Gastroesophageal sphincter (tissue), 4 donors: ENCODE data around the gene SLC25A40. TPM values are rescaled to one million over a fixed set of nuclear protein-coding genes. Genes with fewer than 3 reads are reported as not detected.

ENCODE experiments used
- ATAC-seq: fragments of 150-250 bp; one replicate; pipeline ENCODE4 v1.9.1; 2016; ENCODE audit warnings: mild to moderate bottlenecking, moderate library complexity
- H3K27ac ChIP-seq, 4 donors: fragments of 200-600 bp; sonication (generic) in 3 of 4; 1 replicate in 3 of 4; 2 replicates in 1 of 4; pipeline ENCODE4 v1.5.1; 2016 to 2019
- H3K27me3 ChIP-seq: fragments of 200-600 bp; sonication (generic); one replicate; pipeline ENCODE4 v1.5.1; 2019
- H3K36me3 ChIP-seq, 2 donors: fragments of 200-600 bp; sonication (generic); one replicate each; pipeline ENCODE4 v1.5.1; 2019; ENCODE audit warnings: control low read depth in 1 of 2
- H3K4me1 ChIP-seq, 3 donors: fragments of 200-600 bp; sonication (generic); 1 replicate in 2 of 3; 2 replicates in 1 of 3; pipeline ENCODE4 v1.5.1; 2016 to 2019; ENCODE audit warnings: control low read depth in 2 of 3
- H3K4me3 ChIP-seq, 2 donors: fragments of 200-600 bp; sonication (generic); one replicate each; pipeline ENCODE4 v1.5.1; 2019; ENCODE audit warnings: mild to moderate bottlenecking in 1 of 2, moderate library complexity in 1 of 2
- H3K9me3 ChIP-seq, 3 donors: fragments of 200-600 bp; sonication (generic); one replicate each; pipeline ENCODE4 v1.5.1; 2017 to 2019; ENCODE audit warnings: control low read depth in 2 of 3
- EP300 ChIP-seq: sonication (generic); formaldehyde crosslinking; IDR thresholded peaks from one replicate; pipeline ENCODE4 v1.6.1; 2017; ENCODE audit warnings: antibody characterized with exemption, mild to moderate bottlenecking
- POLR2A ChIP-seq, 2 donors: fragments of 450-650 bp; IDR thresholded peaks; one replicate each; pipeline ENCODE4 v1.6.1; 2017; ENCODE audit warnings: antibody characterized with exemption in 2 of 2, mild to moderate bottlenecking in 2 of 2, moderate library complexity in 1 of 2
- POLR2AphosphoS5 ChIP-seq: sonication (generic); formaldehyde crosslinking; IDR thresholded peaks from one replicate; pipeline ENCODE4 v1.6.1; 2017; ENCODE audit warnings: antibody characterized with exemption
- WGBS, 2 donors: methylation state at CpG; one replicate each; pipeline ENCODE4 v1.1.5; 2018; ENCODE audit warnings: low coverage in 1 of 2; 5-methylcytosine and 5-hydroxymethylcytosine counted together
- total RNA-seq, 4 donors: library from RNA; depleted of rRNA; stranded (reverse); fragments of >200 nt; gene quantifications; one replicate each; pipeline ENCODE4 v1.1.0, GENCODE V29; 2016
- TF ChIP-seq, protein P1 (sequence below), 4 experiments: fragments of 200-600 bp in 2 of 4; fragments of 450-650 bp in 2 of 4; sonication (generic) in 1 of 4; IDR thresholded peaks; one replicate each; pipeline ENCODE4 v1.5.1; 2017 to 2019; ENCODE audit warnings: antibody characterized with exemption in 4 of 4, mild to moderate bottlenecking in 2 of 4, moderate library complexity in 2 of 4

SLC25A40 gene
- total RNA-seq, 4 donors from 2014 or later = 7.8 to 14.0 (median 9.5) TPM

DNA sequence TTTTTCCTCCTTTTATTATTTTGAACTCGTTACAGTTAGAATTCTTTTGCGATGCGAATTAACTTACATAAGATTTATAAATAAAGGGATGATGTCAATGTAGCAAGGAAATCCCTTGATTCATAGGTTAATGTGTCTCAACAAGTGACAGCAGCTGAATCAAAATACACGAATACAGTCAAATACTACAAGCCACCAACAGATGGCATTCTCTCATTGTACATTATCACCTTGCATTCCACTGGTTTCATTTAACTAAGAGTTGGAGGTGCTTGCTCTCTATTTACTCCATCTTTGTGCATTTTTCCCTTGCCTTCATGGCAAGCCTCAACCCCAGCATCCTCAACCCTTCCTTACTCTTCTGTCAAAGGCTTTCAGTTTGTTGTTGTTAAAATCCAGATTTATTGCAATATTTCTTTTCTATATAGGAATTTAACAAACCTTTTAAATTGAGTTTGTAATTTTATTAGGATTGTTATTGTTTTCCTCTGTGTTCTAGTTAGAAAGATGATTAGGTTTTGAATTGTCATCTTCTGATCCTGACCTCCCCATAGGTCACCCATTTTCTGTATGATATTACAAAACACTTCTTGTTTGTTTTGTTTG, 78.3 kb downstream of the SLC25A40 start:
- WGBS, 2 donors = 1 to 2% methylated on average over 4 of the region's 4 CpGs
- H3K27ac ChIP-seq = no peak overlapping the region
- H3K36me3 ChIP-seq = no peaks in the 10 kb centered on the region
- no peaks in the 10 kb centered on the region for H3K27me3 ChIP-seq
- peaks cover 0 to 15% (median 0%) of the 10 kb centered on the region in 3 donors for H3K9me3 ChIP-seq
- no peak for ATAC-seq
- no peak for TF ChIP-seq EP300
- TF ChIP-seq POLR2AphosphoS5 = no peak
- TF ChIP-seq, protein P1, sequence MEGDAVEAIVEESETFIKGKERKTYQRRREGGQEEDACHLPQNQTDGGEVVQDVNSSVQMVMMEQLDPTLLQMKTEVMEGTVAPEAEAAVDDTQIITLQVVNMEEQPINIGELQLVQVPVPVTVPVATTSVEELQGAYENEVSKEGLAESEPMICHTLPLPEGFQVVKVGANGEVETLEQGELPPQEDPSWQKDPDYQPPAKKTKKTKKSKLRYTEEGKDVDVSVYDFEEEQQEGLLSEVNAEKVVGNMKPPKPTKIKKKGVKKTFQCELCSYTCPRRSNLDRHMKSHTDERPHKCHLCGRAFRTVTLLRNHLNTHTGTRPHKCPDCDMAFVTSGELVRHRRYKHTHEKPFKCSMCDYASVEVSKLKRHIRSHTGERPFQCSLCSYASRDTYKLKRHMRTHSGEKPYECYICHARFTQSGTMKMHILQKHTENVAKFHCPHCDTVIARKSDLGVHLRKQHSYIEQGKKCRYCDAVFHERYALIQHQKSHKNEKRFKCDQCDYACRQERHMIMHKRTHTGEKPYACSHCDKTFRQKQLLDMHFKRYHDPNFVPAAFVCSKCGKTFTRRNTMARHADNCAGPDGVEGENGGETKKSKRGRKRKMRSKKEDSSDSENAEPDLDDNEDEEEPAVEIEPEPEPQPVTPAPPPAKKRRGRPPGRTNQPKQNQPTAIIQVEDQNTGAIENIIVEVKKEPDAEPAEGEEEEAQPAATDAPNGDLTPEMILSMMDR (IDR thresholded peaks at IDR 0.05) = peak in 3 of 4 experiments; percentile 46 to 54 (median 49)
- no peak overlapping the region for H3K4me3 ChIP-seq
- H3K4me1 ChIP-seq = no peaks in the 10 kb centered on the region

DNA sequence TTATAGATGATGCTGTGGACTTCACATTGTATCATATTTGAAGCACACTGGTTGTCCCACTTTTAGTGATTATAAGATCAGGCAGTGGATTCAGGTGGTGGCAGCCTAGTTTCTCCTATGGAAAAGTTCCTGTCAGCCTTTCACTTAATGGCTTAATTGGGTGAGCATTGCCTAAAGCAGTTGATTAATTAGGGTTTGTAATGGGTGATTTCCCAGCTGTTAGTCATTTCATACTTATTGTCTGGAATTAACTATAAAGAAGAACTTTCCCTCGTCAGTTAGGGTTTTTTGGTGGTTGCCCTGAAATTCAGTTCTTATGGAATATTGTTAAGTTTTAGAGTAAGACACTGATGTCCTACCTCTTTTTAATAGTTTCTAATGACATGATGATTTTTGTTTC, 78.8 kb downstream of the SLC25A40 start:
- Histone ChIP-seq H3K36me3 (no peaks in the 10 kb centered on the region), H3K4me3 (no peak overlapping the region)
- 14 to 31% methylated on average over 1 of the region's 1 CpG for WGBS, 2 donors

DNA sequence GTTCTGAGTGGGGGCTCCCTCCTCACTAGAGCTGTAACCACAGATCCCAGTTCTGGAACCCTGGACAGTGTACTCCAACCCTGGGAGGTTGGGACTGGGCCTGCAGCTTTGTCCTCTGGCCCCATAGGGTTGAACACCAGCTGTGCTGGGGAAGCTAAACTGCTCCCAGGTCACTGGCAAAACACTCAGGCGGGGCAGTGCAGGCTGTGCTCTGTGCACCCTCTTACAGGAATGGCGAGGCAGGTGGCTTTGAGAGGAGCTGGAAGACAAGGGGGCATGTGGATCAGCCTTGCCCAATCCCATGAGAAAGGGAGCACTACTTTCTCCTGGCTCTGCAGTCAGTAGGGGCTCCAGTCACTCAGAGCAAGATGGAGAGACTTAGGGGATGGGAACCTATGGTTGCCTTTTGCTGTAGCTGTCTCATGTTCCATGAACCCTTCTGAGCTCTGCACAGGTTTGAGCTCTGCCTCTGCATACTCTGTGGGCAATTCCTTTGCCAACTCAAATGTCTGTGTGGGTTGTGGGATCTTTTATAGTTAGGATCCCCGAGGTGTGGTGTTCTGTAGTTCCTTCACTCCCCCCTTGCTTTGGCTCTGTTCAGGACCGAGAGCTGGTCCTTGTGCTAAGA, 90.7 kb downstream of the SLC25A40 start:
- no peaks in the 10 kb centered on the region for H3K4me1 ChIP-seq
- TF ChIP-seq, protein P1 (IDR thresholded peaks at IDR 0.05) = no peak
- no peak for TF ChIP-seq EP300
- TF ChIP-seq POLR2A (IDR thresholded peaks at IDR 0.05) = no peak
- TF ChIP-seq POLR2AphosphoS5 = no peak
- no peak for ATAC-seq
- no peaks in the 10 kb centered on the region for H3K27me3 ChIP-seq
- H3K27ac ChIP-seq = no peak overlapping the region
- no peak overlapping the region for H3K4me3 ChIP-seq
- 66 to 83% methylated on average over 2 of the region's 4 CpGs for WGBS, 2 donors
- H3K36me3 ChIP-seq = no peaks in the 10 kb centered on the region
- no peaks in the 10 kb centered on the region for H3K9me3 ChIP-seq

More for the DNA sequence above, 78.8 kb downstream of the SLC25A40 start:
- TF ChIP-seq POLR2AphosphoS5 = no peak
- TF ChIP-seq POLR2A (IDR thresholded peaks at IDR 0.05) = no peak
- TF ChIP-seq EP300 = no peak
- TF ChIP-seq, protein P1 (IDR thresholded peaks at IDR 0.05) = no peak
- no peak for ATAC-seq
- no peak overlapping the region for H3K27ac ChIP-seq
- H3K4me1 ChIP-seq = no peaks in the 10 kb centered on the region
- H3K27me3 ChIP-seq = no peaks in the 10 kb centered on the region
- H3K9me3 ChIP-seq = peaks cover 0 to 15% (median 0%) of the 10 kb centered on the region in 3 donors

DNA sequence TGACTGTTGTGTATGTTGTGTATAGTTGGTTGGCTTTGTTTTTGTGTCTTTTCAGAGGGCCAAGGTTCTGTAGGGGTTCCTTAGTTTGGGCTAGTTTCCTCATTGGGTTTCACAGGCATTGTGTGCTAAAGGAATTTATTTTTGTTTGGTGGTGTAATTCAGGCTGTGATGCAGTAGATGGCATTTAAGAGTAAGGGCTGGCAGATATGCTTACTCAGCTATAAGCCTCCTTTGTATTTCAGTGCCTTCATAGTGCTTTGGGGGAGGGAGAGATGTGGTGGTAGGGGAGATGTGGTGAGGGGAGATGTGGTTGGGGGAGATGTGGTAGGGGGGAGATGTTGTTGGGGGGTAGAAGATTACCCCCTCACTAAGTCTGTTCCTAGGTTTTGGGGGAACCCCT, 91.7 kb downstream of the SLC25A40 start:
- Histone ChIP-seq H3K9me3 (peaks cover 0 to 5% (median 0%) of the 10 kb centered on the region in 3 donors), H3K4me1 (no peaks in the 10 kb centered on the region), H3K27ac (no peak overlapping the region), H3K27me3 (no peaks in the 10 kb centered on the region), H3K4me3 (no peak overlapping the region), H3K36me3 (no peaks in the 10 kb centered on the region)
- no peak for TF ChIP-seq POLR2AphosphoS5
- no peak for TF ChIP-seq POLR2A (IDR thresholded peaks at IDR 0.05)
- TF ChIP-seq EP300 = no peak
- TF ChIP-seq, protein P1 (IDR thresholded peaks at IDR 0.05) = no peak
- ATAC-seq = no peak

Other genes starting within 250 kb of the SLC25A40 start
- 1 to 10 TPM; 1.7 to 5.3 (median 3.2) TPM for gene RUNDC3B, start 248.0 kb downstream of the SLC25A40 start, total RNA-seq
- 1 to 10 TPM; 3.1 to 7.6 (median 6.7) TPM for gene DBF4, start 133 bp upstream of the SLC25A40 start, total RNA-seq
- 1 to 10 TPM; 1.1 to 3.6 (median 1.7) TPM for gene ADAM22, start 57.9 kb upstream of the SLC25A40 start, total RNA-seq